Lung (tissue), 12 donors: ENCODE measurements around the gene GARNL3. TPM values are rescaled to one million over a fixed set of nuclear protein-coding genes. Genes with fewer than 3 reads are reported as not detected.
A peak's percentile ranks its signal among the peaks of the same experiment; 100 is the strongest.

Experiments
- ATAC-seq: fragments of 200-7000 bp; cut with Tn5 transposase; one replicate; pipeline ENCODE4 v1.9.1; 2020; ENCODE audit warnings: moderate number of reproducible peaks; ENCODE audit not compliant: insufficient read depth, low FRiP score
- DNase-seq, 3 donors: peaks; one replicate each; pipeline ENCODE4 v3.0.0-alpha.2; 2013 to 2017
- H3K27ac ChIP-seq, 2 donors: one replicate each; pipeline ENCODE4 v1.5.1; 2013; ENCODE audit warnings: mild to moderate bottlenecking in 2 of 2, moderate library complexity in 2 of 2, control low read depth in 1 of 2, inconsistent platforms in 1 of 2, low read depth in 1 of 2, low read length in 1 of 2
- H3K27me3 ChIP-seq, 3 donors: one replicate each; pipeline ENCODE4 v1.5.1; 2013; ENCODE audit warnings: low read length in 2 of 3; ENCODE audit not compliant: control insufficient read depth in 3 of 3, insufficient read depth in 3 of 3
- H3K36me3 ChIP-seq, 4 donors: one replicate each; pipeline ENCODE4 v1.5.1; 2013; ENCODE audit warnings: low read length in 4 of 4, mild to moderate bottlenecking in 1 of 4, moderate library complexity in 1 of 4; ENCODE audit not compliant: control insufficient read depth in 4 of 4, insufficient read depth in 4 of 4
- H3K4me1 ChIP-seq, 5 donors: one replicate each; pipeline ENCODE4 v1.5.1; 2013; ENCODE audit warnings: low read length in 5 of 5, mild to moderate bottlenecking in 2 of 5, moderate library complexity in 1 of 5; ENCODE audit not compliant: control insufficient read depth in 5 of 5, insufficient read depth in 5 of 5
- H3K4me3 ChIP-seq: one replicate; pipeline ENCODE4 v1.5.1; 2013; ENCODE audit warnings: mild to moderate bottlenecking, control low read depth, moderate library complexity
- H3K9ac ChIP-seq, 2 donors: one replicate each; pipeline ENCODE4 v1.5.1; 2013; ENCODE audit warnings: low read length in 2 of 2, control low read depth in 1 of 2; ENCODE audit not compliant: insufficient read depth in 1 of 2
- H3K9me3 ChIP-seq, 4 donors: one replicate each; pipeline ENCODE4 v1.5.1; 2013; ENCODE audit warnings: low read length in 3 of 4, mild to moderate bottlenecking in 1 of 4, moderate library complexity in 1 of 4; ENCODE audit not compliant: control insufficient read depth in 4 of 4, insufficient read depth in 3 of 4
- CTCF ChIP-seq: IDR thresholded peaks from 2 replicates; pipeline ENCODE4 v1.5.1; 2012; ENCODE audit warnings: mild to moderate bottlenecking; ENCODE audit errors: control extremely low read depth, extremely low read depth
- WGBS, 2 donors: extraction: QIAGEN DNeasy Blood & Tissue Kit; methylation state at CpG; one replicate each; pipeline ENCODE4 v1.1.7; 2013; 5-methylcytosine and 5-hydroxymethylcytosine counted together
- polyA plus RNA-seq, 2 donors: library from polyadenylated mRNA; stranded (reverse); fragments of 200-250 nt; gene quantifications; one replicate each; pipeline ENCODE4 v1.2.1, GENCODE V29; 2013
- total RNA-seq, 2 donors: library from RNA; depleted of rRNA in 1 of 2; stranded (reverse); fragments of >200 nt in 1 of 2; gene quantifications; one replicate each; pipeline ENCODE4 v1.2.1, GENCODE V29; 2014 to 2021
- donor health status: control.
- donor health status: control.
- donor health status: Bipolar disorder and iron deficiency.
- donor health status: healthy.
- donor health status: DM: yes; HTN: yes; CAD: no.

GARNL3 gene
- total and polyA plus RNA-seq, 4 donors, result 1.5 to 31.1 (median 4.4) TPM

GRCh38 chr9:127273326-127273725 is 8.8 kb downstream of the GARNL3 start:
- no peak for TF ChIP-seq CTCF
- WGBS, 2 donors, result 97% methylated on average over 3 of the region's 3 CpGs

DNA sequence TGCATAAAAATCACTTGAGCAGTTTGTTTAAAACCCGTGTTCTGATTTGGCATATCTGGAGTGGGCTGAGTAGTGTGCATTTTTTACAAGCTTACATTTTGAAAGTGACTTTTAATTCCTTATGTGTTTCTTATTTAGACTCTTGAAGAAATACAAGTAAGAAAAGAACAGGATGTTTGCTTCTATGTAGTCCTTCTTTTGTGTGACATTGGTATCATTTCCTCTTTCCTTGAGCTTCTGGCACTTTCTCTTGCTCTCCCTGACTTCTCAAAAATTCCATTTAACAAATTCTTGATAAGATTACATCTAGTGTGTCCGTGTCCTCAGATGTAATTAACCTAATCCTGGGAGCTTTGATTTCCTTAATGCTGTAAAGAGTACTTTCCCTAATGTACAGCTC is 12.5 kb downstream of the GARNL3 start:
- peak in 2 of 3 donors; percentile 13 to 23 for DNase-seq
- ATAC-seq, result no peak
- Histone ChIP-seq H3K9ac (peak overlapping the region in 1 of 2 donors; percentile 43), H3K4me3 (no peak overlapping the region), H3K9me3 (no peaks in the 10 kb centered on the region), H3K27ac (peak overlapping the region in 1 of 2 donors; percentile 23), H3K4me1 (peaks cover 2 to 11% (median 8%) of the 10 kb centered on the region in 5 donors), H3K36me3 (no peaks in the 10 kb centered on the region), H3K27me3 (no peaks in the 10 kb centered on the region)
- 36 to 55% methylated on average over 2 of the region's 2 CpGs for WGBS, 2 donors
- TF ChIP-seq CTCF, result no peak

More at GRCh38 chr9:127273326-127273725, 8.8 kb downstream of the GARNL3 start:
- Histone ChIP-seq H3K4me3 (no peak overlapping the region), H3K9ac (no peak overlapping the region), H3K9me3 (no peaks in the 10 kb centered on the region), H3K36me3 (no peaks in the 10 kb centered on the region), H3K4me1 (peaks cover 0 to 7% (median 2%) of the 10 kb centered on the region in 5 donors), H3K27ac (no peak overlapping the region), H3K27me3 (no peaks in the 10 kb centered on the region)
- ATAC-seq (no peak), DNase-seq (no peak)

DNA sequence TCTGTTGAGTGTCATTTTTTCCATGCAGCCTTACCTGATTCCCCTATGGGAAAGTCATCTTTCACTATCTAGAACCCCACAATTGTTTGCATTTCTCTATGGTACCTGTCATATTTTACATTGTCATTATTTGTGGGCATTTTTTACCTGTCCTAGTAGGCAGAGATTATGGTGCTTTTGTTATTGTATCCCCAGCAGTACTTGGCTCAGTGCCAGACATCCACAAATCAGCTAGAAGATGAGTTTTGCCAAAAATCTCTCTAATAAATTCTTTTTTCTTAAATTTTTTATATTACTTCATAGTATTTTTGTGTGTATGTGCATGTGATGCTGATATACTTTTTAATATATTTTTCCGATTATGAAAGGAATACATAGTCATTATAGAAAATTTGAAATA is 13.2 kb downstream of the GARNL3 start:
- DNase-seq (no peak), ATAC-seq (no peak)
- Histone ChIP-seq H3K9me3 (no peaks in the 10 kb centered on the region), H3K27me3 (no peaks in the 10 kb centered on the region), H3K36me3 (no peaks in the 10 kb centered on the region), H3K27ac (no peak overlapping the region), H3K9ac (no peak overlapping the region), H3K4me3 (no peak overlapping the region), H3K4me1 (peaks cover 2 to 11% (median 8%) of the 10 kb centered on the region in 5 donors)
- TF ChIP-seq CTCF, result no peak
- 100% methylated on average over 1 of the region's 1 CpG for WGBS, 2 donors

GRCh38 chr9:127278372-127278771 is 13.8 kb downstream of the GARNL3 start:
- no peak for DNase-seq
- ATAC-seq, result no peak
- no peak overlapping the region for H3K27ac ChIP-seq
- no peaks in the 10 kb centered on the region for H3K27me3 ChIP-seq
- 80 to 88% methylated on average over 2 of the region's 2 CpGs for WGBS, 2 donors
- no peak overlapping the region for H3K9ac ChIP-seq
- H3K4me3 ChIP-seq, result no peak overlapping the region
- no peaks in the 10 kb centered on the region for H3K36me3 ChIP-seq
- TF ChIP-seq CTCF, result no peak
- peaks cover 2 to 11% (median 8%) of the 10 kb centered on the region in 5 donors for H3K4me1 ChIP-seq
- H3K9me3 ChIP-seq, result no peaks in the 10 kb centered on the region
